ENCODE data around the gene ARL14EPL.

GRCh38 chr5:115988002-115988401 is 44.3 kb upstream of the ARL14EPL start:
- TF ChIP-seq CTCF (IDR thresholded peaks at IDR 0.05; ENCODE audit: low read depth, low read length, poor library complexity, severe bottlenecking) (no peak), EZH2phosphoT487 (IDR thresholded peaks at IDR 0.05; ENCODE audit: borderline replicate concordance, low read length) (no peak)

Measured in DOHH2 (cell line).